GM18868 (cell line): ENCODE data around the gene MRPL53.
A peak's percentile ranks its signal among the peaks of the same experiment; 100 is the strongest.
"Not testable (repeated sequence)": the region's sequence is repeated elsewhere in the genome, so short reads cannot be mapped to it uniquely, and the experiment has no call there.

Source experiments
- ATAC-seq: cut with Tn5 transposase; IDR thresholded peaks from one replicate; pipeline ENCODE4 v1.9.1; 2021; ENCODE audit warnings: mild to moderate bottlenecking, moderate library complexity; ENCODE audit not compliant: unreplicated experiment

Gene MRPL53

DNA sequence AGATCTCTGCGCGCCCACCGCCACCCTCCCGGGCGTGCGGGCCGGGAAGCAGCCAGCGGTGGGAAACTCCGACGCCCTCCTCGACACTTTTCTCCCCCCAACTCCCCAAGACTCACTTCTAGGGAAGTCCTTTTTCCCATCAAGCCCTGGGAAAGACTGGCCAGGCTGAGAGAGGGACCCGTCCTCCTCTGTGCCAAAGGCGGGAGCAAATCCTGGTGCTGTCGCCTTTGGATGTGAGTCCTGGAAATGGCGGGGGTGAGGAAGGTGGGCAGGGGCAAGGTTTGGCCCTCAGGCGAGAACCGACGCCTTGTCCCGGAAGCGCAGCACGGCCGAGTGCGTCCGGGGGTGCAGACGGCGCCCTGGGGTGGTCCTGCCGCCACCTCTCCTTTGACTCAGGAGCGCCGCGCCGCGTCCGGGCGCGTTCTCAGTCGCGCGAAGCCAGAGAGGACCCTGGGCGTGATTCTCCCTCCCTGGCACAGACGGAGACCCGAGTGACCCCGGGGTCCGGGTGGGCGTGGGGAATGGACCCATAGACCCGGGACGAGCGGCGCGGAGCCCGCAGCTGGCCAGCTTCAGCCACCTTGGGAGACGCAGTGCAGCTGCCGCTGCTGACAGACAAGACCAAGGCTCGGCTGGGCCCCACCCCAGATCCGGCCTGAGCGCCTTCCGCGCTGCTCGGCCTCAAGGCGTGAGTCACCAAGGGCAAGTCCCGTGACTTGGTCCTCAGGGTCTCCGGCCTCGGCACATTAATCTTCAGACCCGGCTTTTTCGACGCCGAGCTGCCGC, 30.4 kb upstream of the MRPL53 start:
- ATAC-seq, result peak; percentile 42

DNA sequence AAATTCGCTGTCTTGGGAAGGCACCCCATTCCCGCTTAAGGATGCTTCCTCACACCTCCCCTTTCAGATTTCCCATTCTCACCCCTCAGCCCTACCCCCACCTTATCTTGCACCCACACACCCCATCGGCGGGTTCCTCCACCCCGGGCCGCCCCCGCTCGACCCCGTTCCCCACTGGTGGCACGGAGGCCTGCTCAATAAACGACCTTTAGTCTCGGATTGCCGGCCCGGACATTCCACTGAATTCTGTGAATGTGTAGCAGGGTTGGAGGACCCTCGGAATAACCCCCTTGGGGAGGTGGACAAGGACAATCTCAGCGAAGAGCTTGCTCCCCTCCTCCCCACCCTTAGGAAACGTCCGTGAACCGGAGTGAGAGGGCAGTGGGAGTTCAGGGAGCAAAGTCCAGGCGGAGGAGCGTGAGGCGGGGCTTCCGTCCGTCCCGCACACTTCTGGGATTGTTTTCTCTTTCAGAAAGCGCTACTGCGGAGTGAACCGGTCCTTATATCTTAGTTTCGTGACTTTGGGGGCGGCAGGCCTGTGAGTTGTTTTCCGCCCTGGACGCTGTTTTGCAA, 29.8 kb upstream of the MRPL53 start:
- ATAC-seq, result no peak

DNA sequence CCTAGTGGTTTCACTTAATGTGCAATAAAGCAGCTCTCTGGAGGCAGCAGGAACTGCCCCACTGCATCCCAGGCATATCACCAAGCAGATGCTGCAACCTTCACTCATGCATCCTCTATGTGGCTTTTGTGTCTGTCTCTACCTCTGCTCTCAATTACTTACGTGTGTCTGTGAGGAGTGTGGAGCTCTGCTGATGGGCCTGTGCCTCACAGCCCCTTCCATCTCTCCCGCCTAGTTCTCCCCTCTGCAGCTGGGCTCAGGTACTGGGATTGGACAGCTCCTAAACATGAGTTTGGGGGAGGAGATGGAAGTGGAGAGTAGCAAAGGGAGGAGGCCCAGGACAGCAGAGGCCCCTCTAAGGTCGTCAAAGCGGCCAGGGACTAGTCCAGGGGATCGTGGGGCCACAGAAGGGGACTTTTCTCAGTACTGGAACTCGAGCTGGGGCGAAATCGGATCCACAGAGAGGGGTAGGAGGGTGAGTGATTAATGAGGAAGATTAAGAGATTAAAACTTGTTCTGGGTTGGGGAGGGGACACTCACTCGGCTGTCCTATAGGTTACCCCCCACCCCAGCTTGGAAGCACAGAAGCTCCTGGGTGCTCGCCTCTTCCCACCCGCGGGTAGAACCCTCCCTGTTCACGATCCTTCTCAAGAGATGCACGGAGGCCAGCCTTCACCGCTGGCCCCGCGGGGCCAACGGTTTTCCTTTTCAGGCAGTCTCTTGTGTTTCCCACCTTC, 29.0 kb upstream of the MRPL53 start:
- ATAC-seq, result no peak

DNA sequence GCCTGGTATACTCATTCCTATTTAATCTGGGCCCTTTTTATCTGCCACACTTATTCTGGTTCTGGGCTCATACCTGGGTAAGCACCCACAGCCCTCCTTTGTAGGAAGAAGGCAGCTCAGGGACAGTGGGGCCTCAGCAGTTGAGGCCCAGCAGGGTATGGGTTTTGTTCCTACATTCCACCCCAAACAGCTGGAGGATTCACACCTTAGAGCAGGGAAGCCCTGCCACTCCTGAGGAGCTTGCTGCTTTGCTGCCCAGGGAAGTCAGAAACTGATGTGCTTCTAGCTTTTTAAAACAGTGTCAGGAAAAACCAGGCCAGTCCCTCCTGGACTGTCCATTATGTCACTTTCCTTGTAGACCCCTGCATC, 28.1 kb upstream of the MRPL53 start:
- ATAC-seq, result no peak

DNA sequence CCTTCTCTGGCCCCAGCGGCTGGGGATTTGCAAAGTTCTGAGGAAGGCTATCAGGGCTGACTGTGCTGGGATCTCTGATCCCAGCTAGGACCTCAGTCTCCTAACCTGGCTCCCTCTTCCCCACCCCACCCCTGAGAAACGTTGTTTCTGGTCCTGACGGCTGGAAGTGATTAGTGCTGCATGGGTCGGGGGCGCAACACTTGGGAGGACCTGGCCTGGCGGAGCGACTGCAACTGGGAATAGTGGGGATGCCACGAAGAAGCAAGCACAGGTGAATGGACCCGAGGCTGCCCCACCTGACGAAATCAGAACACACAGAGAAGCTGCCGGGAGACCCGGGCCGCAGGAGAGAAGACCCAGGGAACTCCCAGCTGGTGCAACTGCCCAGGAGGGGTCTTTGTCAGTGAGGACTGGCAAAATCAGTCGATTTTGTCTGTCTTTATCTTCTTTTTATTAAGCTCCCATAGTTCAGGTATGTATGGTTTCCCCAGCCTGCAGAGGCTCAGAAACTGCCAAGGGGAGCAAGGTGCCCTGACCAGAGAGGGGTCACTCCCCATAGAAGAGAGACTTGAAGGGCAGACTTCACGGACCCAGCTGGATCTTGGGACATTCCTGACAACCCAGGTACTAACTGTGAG, 27.6 kb upstream of the MRPL53 start:
- no peak for ATAC-seq

DNA sequence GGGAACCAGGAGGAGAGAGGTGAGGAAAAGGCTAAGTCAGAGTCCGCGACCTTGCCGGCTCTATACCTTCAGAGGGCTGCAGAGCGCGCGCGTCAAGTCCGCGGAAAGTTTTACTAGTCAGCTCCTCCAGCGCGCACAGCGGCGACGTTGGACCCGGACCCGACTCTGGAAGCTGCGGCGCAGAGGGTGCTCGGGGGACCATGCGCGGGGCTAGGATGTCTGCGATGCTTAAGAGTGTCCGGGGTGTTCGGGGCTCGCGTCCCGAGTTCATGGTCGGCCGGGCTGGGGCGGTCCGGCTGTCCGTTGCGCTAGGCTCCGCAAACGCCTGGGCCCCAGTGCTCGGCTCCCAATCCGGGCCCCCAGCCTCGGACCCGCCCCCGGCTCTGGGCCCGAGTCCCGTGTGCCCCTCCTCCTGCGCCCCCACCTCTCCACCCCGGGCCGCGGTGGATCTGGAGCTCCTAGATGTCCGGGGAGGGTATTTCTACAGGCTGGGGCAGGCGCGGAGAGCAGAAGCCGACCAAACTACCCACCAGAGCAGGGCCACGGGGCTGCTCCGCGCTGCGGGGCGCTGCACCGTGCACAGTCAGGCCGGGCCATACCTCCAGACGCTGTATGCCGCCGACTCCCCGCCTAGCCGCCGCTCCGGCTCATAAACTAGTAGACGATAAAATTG, 26.9 kb upstream of the MRPL53 start, which contains the start of gene LBX2:
Gene LBX2 (minus strand): TSS at position 337 of the 673 bp plus-strand sequence. CDS start 66 bp downstream, at position 271.
- no peak for ATAC-seq

DNA sequence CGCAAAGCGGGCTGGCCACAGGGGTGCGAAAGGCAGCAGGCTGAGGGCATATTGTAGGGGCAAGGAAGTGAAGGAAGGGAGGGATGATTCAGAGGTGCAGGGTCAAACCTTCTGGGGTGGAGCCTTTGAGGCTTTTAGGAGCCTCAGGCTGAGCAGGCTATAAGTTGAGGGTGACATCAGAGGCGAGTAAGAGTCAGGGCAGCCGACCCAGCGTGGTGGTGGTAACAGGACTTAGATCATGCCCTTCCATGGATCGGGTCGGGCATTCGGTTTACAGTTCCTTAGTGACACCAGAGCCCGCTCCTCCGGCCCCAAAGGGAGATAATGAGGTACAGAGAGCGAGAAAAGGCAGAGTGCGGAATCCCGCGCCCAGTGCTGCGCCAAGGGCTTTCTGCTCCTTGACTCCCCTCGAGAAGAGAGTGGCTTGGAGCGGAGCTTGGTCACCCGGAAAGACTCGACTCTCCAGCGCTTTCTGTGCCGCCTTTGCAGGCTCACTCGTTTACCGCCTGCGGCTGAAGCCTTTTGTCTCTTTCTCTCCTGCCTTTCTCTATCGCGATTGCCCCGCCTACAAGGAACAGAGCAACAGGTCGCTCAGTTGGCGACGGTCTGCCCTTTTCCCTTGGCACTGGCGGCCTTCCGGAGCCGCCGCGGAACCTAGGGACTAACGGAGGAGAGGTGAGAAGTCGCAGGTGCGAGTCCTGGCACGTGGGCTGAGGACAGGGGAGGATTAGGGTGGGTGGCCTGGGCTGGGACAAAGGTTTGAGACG, 26.2 kb upstream of the MRPL53 start:
- no peak for ATAC-seq

DNA sequence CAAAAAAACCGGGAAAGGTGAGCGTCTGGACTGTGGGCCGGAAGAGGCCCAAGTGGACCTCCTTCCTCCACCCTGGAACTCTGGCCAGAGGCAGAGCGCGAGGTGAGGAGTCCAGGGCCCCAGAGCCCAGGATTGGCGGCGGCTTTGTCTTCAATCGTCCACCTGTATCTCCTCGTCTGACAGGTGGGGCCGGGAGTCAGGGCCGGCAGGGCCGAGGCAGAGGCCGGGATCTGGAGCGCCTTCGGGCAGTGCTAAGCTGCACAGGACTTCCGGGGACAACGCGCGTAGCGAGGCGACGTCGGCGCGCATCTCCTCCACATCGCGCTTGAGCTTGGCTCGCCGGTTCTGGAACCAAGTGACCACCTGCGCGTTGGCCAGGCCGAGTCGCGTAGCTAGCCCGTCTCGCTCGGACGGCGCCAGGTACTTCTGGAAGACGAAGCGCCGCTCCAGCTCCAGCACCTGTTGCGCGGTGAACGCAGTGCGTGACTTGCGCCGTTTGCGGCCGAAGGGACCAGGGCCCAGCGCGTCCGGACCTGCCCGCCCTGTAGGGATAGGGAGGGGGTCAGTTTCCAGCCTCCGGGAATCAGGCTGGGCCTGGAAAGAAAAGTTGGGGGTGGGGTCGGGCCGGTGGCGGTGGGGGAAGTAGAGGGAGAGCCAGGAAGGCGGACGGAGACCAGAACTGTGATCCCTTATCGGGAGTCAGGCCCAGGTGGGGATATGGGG, 25.5 kb upstream of the MRPL53 start:
- no peak for ATAC-seq

DNA sequence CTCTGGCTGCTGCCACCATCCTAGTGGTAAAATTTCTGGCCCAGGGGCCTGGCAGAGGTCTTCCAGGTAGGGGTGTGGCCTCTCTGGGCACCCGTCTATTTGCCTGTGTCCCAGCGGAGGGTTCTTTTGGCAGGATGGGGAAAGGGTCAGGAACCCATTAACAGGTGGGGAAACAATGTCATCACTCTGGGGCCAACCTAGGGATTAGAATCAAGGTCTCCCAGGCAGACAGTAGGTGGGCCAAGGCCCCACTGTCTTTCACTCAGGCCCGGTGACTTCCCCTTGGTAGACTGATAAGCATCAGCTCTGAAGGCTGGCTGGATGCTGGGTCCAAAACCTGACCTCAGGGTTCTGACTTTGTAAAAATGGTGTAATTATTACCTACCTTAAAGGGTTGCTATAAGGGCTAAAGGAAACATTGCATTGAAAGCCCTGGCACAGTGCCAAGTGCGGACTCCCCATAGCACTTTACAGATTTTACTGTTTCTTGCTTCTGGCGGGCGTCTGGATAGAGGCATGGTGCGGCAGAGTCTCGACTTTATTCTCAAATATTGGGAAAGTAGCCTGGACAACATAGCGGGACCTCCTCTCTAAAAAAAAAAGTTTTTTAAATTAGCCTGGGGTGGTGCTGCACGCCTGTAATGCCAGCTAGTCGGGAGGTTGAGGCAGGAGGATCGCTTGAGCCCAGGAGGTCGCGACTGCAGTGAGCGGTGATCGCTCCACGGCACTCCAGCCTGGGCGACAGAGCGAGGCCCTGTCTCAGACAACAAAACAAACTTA, 24.7 kb upstream of the MRPL53 start:
- ATAC-seq, result no peak

DNA sequence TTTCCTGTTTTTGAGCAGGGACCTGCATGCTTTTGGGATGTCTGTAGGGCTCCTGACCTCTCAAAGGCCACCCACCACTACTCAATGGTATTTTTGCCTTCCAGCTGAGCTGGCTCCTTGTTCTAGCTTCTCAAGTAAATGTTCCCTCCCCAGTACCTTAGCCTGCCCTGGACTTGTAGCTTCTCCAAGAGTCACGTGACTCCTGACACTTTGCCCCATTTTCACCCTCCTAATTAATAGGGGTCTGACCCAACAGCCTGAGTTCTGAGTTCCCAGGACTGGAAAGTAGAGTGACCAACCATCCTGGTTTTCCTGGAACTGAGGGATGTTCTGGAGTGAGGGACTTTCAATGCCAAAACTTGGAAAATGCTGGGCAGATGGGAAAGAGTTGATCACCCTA, 23.0 kb upstream of the MRPL53 start:
- ATAC-seq, result no peak

DNA sequence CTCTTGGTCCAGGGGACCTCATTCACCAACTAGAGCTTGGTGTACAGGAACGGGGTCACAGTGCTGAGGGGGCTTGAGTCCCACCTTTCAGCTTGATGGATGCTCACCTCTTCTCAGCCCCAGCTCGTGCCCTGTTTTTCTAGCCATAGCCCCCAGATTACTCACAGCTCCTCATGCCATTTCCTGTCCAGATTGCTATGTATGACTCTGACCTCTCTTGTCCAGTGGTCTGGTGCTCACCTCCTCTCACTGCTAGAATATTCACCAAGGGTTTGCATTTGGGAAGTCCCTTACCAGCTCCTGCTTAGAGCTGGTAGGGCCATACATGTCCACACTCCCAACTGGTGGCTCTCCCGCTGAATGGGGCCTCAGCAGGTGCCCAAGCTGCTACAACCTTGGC, 21.1 kb upstream of the MRPL53 start:
- no peak for ATAC-seq

DNA sequence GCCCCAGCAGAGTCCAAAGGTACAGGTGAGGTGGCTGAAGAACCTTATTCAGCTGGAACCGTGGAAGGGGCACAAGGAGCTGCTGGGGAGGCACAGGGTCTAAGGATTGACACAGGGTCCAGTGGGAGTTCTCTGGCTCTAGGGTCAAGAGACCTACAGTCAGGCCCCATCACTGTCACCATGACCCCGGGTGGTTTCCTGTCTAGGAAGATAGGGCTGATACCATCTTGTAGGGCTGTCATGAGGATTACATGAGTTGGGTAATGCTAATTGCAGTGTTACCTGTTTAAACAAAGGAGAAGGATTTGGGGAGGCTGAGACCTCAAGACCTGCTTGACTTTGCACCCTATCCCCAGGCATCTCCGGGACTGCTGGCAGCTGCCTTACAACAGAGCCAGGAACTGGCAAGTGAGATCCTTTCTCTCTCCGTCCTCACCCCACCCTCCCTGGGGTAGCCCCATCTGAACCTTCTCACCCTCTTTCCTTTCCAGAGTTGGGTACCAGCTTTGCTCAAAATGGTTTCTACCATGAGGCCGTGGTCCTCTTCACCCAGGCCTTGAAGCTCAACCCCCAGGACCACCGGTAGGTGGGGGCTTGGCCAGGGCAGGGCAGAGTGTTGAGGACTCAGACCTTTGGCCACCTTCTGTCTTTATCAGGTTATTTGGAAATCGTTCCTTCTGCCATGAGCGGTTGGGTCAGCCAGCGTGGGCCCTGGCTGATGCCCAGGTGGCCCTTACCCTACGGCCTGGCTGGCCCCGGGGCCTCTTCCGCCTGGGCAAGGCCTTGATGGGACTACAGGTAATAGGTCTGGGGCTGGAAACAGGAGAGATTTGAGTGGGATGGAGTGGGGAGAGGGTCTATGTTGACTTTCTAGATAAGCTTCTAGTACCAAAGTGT, 19.4 kb upstream of the MRPL53 start:
- ATAC-seq, result no peak

DNA sequence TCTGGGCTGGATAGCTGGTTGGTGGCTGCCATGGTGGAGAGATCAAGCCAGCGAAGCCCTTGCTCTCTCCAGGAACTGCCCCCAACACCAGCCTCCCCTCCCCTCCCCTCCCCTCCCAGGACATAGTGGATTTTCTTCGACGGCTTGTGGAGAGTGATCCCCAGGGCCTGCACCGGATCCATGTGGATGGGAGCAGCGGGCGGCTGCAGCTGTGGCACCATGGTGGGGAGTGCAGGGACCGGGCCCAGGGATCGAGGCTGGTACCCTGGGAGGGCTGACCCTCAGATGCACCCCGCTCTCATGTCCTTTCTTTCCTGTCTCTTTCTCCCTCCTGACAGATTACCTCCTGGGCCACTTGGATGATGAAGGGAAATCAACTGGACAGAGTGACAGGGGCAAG, 17.4 kb upstream of the MRPL53 start:
- ATAC-seq, result no peak

DNA sequence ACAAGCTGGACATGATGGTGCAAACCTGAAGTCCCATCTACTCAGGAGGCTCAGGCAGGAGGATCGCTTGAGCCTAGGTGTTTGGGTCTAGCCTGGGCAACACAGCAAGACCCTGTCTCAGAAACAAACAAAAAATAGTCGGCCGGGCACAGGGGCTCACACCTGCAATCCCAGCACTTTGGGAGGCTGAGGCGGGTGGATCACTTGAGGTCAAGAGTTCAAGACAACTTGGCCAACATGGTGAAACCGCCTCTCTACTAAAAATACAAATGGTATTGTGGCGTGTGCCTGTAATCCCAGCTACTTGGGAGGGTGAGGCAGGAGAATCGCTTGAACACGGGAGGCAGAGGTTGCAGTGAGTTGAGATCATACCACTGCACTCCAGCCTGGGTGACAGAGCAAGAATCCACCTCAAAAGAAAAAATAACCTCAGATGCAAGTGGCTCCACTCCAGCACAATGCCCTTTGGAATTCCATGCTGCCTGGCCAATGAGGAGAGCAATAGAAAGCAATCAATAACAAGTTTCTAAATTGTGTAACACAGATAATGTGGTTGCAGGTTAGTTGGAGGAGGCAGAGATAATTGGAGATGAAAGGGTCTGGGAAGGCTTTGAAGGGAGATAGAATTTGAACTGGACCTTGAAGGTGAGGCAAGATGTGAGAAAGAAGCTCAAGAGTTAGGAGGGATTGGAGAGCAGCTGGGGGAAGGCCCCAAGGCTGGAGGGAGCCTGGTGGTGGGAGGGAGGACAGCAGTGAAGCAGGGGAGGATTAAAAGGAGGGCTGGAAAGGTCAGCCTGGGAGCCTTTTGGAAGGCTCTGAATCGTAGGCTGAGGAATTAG, 16.4 kb upstream of the MRPL53 start:
- ATAC-seq, result no peak

DNA sequence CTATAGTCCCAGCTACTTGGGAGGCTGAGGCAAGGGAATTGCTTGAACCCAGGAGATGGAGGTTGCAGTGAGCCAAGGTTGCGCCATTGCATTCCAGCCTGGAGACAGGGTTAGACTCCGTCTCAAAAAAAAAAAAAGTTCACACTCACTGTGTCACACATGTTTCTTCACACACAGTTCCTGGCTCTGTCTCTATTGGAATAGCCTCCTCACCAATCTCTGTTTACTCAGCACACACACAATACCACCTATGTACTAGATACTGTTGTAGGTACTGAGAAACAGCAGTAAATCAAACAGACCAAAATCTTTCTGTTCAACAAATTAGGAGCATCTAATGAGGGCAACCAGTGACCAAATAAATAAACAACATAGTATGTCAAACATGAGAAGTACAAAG, 13.7 kb upstream of the MRPL53 start:
- no peak for ATAC-seq

DNA sequence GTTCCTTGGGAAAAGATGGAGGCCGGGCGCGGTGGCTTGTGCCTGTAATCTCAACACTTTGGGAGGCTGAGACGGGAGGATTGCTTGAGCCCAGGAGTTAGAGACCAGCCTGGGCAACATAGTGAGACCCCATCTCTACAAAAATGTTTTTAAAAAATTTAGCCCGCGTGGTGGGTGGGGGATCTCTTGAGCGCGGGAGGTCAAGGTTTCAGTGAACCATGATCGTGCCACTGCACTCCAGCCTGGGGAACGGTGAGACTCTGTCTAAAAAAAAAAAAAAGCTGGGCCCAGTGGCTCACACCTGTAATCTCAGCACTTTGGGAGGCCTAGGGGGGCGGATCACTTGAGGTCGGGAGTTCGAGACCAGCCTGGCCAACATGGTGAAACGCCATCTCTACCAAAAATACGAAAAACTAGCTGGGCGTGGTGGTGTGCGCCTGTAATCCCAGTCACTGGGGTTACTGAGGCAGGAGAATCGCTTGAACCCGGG, 11.2 kb upstream of the MRPL53 start:
- ATAC-seq, result not testable (repeated sequence)
